Measurements from ENCODE around the gene BAHCC1. TPM values are rescaled to one million over a fixed set of nuclear protein-coding genes. Genes with fewer than 3 reads are reported as not detected.

Gene BAHCC1
- total and polyA plus RNA-seq, 2 of the 4 experiments (the other 2 are of a cell fraction): 0.36 to 7.8 TPM

DNA sequence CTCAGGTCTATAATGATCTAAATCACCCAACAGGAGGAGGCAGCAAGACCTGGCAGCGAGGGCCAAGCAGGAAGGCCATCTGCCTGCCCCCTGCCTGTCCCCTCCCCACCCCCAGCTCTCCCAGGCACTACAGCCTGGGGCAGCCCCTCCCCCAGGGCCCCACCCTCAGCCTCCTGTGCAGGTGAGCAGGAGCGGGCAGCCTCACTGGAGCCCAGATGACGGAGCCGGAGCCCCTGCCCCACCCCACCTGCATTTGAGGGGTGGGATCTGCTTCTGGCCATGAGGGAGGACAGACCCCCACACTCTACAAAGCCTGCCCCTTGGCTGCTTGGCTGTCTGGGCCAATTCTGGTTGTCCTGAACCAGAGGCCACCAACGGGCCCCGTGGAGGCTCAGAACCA is 12.4 kb upstream of the BAHCC1 start:
- Histone ChIP-seq H4K5ac (ENCODE audit: low read depth, low read length) (no peak overlapping the region), H3K27ac (ENCODE audit: insufficient read depth, low read length) (no peak overlapping the region), H3K36me3 (ENCODE audit: control insufficient read depth, insufficient read depth, low read length) (no peaks in the 10 kb centered on the region), H2AK9ac (replicated peaks; ENCODE audit: low read depth, low read length, poor library complexity) (no peak overlapping the region), H2BK20ac (ENCODE audit: low read depth, low read length) (no peak overlapping the region), H2BK120ac (ENCODE audit: low read depth, low read length) (no peak overlapping the region), H3K9me3 (ENCODE audit: control insufficient read depth, insufficient read depth, low read length) (no peaks in the 10 kb centered on the region), H3K4me2 (ENCODE audit: low read depth, low read length) (no peak overlapping the region), H2AK5ac (ENCODE audit: low read depth, low read length) (no peak overlapping the region), H4K8ac (ENCODE audit: low read depth in 2 of 2, low read length in 2 of 2) (no peak overlapping the region), H3K4ac (ENCODE audit: low read depth, low read length) (no peak overlapping the region), H3K18ac (ENCODE audit: low read depth, low read length) (no peak overlapping the region), H2BK5ac (ENCODE audit: low read depth, low read length, poor library complexity, severe bottlenecking) (no peak overlapping the region), H3K9me1 (ENCODE audit: insufficient read depth, low read length) (0 out of 2 replicates have a peak, but pooled peaks cover 4% of the 10 kb centered on the region), H4K20me1 (ENCODE audit: insufficient read depth, low read length) (no peaks in the 10 kb centered on the region; the same call in 1 of the 2 replicates), H3K4me1 (ENCODE audit: control insufficient read depth, insufficient read depth, low read length) (peaks cover 4% of the 10 kb centered on the region; the same call in 1 of the 2 replicates), H3K9ac (ENCODE audit: low read depth, low read length) (no peak overlapping the region), H4K91ac (ENCODE audit: insufficient read depth, low read depth, low read length) (no peak overlapping the region), H3K4me3 (ENCODE audit: insufficient read depth, low read depth, low read length) (no peak overlapping the region), H3K14ac (replicated peaks; ENCODE audit: low read depth, low read length) (no peak overlapping the region), H3K23ac (ENCODE audit: low read depth, low read length) (no peak overlapping the region), H3K56ac (ENCODE audit: extremely low read depth, insufficient read depth, low read length) (no peak overlapping the region), H3K79me1 (ENCODE audit: low read depth in 1 of 2, low read length in 2 of 2) (peaks cover 2 to 12% of the 10 kb centered on the region in 2 experiments; a peak in 2 of 4 replicates), H3K27me3 (ENCODE audit: control insufficient read depth, insufficient read depth, low read length) (peaks cover 9% of the 10 kb centered on the region; the same call in 1 of the 2 replicates), H2BK15ac (ENCODE audit: low read depth, low read length) (no peak overlapping the region), H2AFZ (replicated peaks; ENCODE audit: low read length, poor library complexity) (no peak overlapping the region)
- ATAC-seq (ENCODE audit: low read depth): no peak
- no TSS peak for BruUV-seq (replicated peaks)
- in situ Hi-C loops (cut with MboI; ENCODE audit: low sequenced_read_pairs) (no loop called here), dilution Hi-C loops (cut with HindIII; ENCODE audit: low sequenced_read_pairs, unreplicated experiment) (no loop called here), intact Hi-C loops (cut with micrococcal nuclease) (no loop called here)
- ChIA-PET POLR2A (ENCODE audit: unreplicated experiment) (no interaction called here), CTCF (no interaction called here)
- WGBS, 2 experiments (ENCODE audit: extremely low coverage in 2 of 2, insufficient read length in 1 of 2): no CpG with 5 or more reads among the region's 6 CpGs
- TF ChIP-seq RFX5 (IDR thresholded peaks at IDR 0.05; ENCODE audit: low read depth, low read length) (no peak), SMC3 (IDR thresholded peaks at IDR 0.05; ENCODE audit: low read depth, low read length) (no peak)
- no peak for DNase-seq
